ENCODE data around the gene CLASP2. TPM values are rescaled to one million over a fixed set of nuclear protein-coding genes. Genes with fewer than 3 reads are reported as not detected.
A peak's percentile ranks its signal among the peaks of the same experiment; 100 is the strongest.

Gene CLASP2
- total RNA-seq, 1 experiment from 2014 or later: 40.4 TPM

GRCh38 chr3:33722191-33722590 lies 4.1 kb upstream of the CLASP2 start:
- CTCF ChIA-PET: no interaction called here
- Histone ChIP-seq H3K4me3 (ENCODE audit: low read depth in 2 of 2, low read length in 2 of 2) (no peak overlapping the region), H3K27ac (ENCODE audit: low read length) (no peak overlapping the region), H3K9me3 (ENCODE audit: control insufficient read depth, insufficient read depth, low read depth, low read length) (no peaks in the 10 kb centered on the region), H3K36me3 (ENCODE audit: control insufficient read depth, insufficient read depth, low read length) (no peaks in the 10 kb centered on the region), H3K27me3 (ENCODE audit: control insufficient read depth, insufficient read depth, low read length) (no peaks in the 10 kb centered on the region), H3K4me1 (ENCODE audit: control insufficient read depth, insufficient read depth, low read length) (no peaks in the 10 kb centered on the region)
- in situ Hi-C loops (cut with HindIII; ENCODE audit: low pct_unique_long_range_greater_than_20kb, low sequenced_read_pairs) (no loop called here), intact Hi-C loops (cut with micrococcal nuclease; ENCODE audit: unreplicated experiment) (no loop called here)
- no peak for ATAC-seq
- no peak for TF ChIP-seq REST (IDR thresholded peaks at IDR 0.05; ENCODE audit: insufficient read depth in 1 of 2, low read depth in 2 of 2, low read length in 1 of 2)
- no peak for TF ChIP-seq SIN3A (IDR thresholded peaks at IDR 0.05; ENCODE audit: borderline replicate concordance, insufficient read depth, low read depth, low read length)
- TF ChIP-seq CTCF (IDR thresholded peaks at IDR 0.05): no peak
- no peak for TF ChIP-seq POLR2AphosphoS5 (IDR thresholded peaks at IDR 0.05; ENCODE audit: low read depth, low read length)
- no peak for TF ChIP-seq TCF7L2 (IDR thresholded peaks at IDR 0.05; ENCODE audit: low read depth, low read length)
- no peak for DNase-seq (ENCODE audit: low read depth, low spot score)
- BruUV-seq (replicated peaks): no TSS peak
- POLR2A ChIA-PET: no interaction called here

GRCh38 chr3:33718595-33718907 lies 497 bp upstream of the CLASP2 start:
- TF ChIP-seq POLR2AphosphoS5 (IDR thresholded peaks at IDR 0.05; ENCODE audit: low read depth, low read length) (no peak), SIN3A (IDR thresholded peaks at IDR 0.05; ENCODE audit: borderline replicate concordance, insufficient read depth, low read depth, low read length) (no peak), CTCF (IDR thresholded peaks at IDR 0.05) (no peak), REST (IDR thresholded peaks at IDR 0.05; ENCODE audit: insufficient read depth in 1 of 2, low read depth in 2 of 2, low read length in 1 of 2) (no peak), TCF7L2 (IDR thresholded peaks at IDR 0.05; ENCODE audit: low read depth, low read length) (no peak)
- intact Hi-C loops (cut with micrococcal nuclease; ENCODE audit: unreplicated experiment): loop anchor here (5.0 kb wide), 1 partner anchor 59 kb away; no protein-coding TSS in a partner anchor
- Histone ChIP-seq H3K9me3 (ENCODE audit: control insufficient read depth, insufficient read depth, low read depth, low read length) (no peaks in the 10 kb centered on the region), H3K27me3 (ENCODE audit: control insufficient read depth, insufficient read depth, low read length) (no peaks in the 10 kb centered on the region), H3K27ac (ENCODE audit: low read length) (peak overlapping the region; percentile 88), H3K36me3 (ENCODE audit: control insufficient read depth, insufficient read depth, low read length) (no peaks in the 10 kb centered on the region), H3K4me1 (ENCODE audit: control insufficient read depth, insufficient read depth, low read length) (peaks cover 3% of the 10 kb centered on the region; the same call in 1 of the 2 replicates), H3K4me3 (ENCODE audit: low read depth in 2 of 2, low read length in 2 of 2) (peak overlapping the region; percentile 73 to 78)
- no TSS peak for BruUV-seq (replicated peaks)
- DNase-seq (ENCODE audit: low read depth, low spot score): no peak
- ChIA-PET CTCF (no interaction called here), POLR2A (no interaction called here)
- ATAC-seq: no peak
- in situ Hi-C loops (cut with HindIII; ENCODE audit: low pct_unique_long_range_greater_than_20kb, low sequenced_read_pairs): no loop called here

All from Panc1 (cell line).